CD4-positive, alpha-beta T cell treated with Interferon alpha-2 for 1 hour (primary cell): ENCODE measurements around the gene MAPRE3.

Experiments used
- DNase-seq, 2 donors: peaks; one replicate each; pipeline ENCODE4 v3.0.0-alpha.2; 2020 to 2022

MAPRE3 gene

GRCh38 chr2:27018142-27018541 lies 47.7 kb downstream of the MAPRE3 start:
- no peak for DNase-seq

- DNase-seq, result no peak
Measured at GRCh38 chr2:27019459-27019858, 49.0 kb downstream of the MAPRE3 start.

GRCh38 chr2:27019931-27020855 lies 49.8 kb downstream of the MAPRE3 start:
- DNase-seq, result no peak

- DNase-seq, result no peak
Measured at GRCh38 chr2:27021253-27022049, 51.0 kb downstream of the MAPRE3 start.

GRCh38 chr2:27023740-27024139 lies 53.3 kb downstream of the MAPRE3 start:
- no peak for DNase-seq

- DNase-seq, result no peak
Measured at GRCh38 chr2:27024188-27024587, 53.8 kb downstream of the MAPRE3 start.

- DNase-seq, result no peak
Measured at GRCh38 chr2:27024812-27025211, 54.4 kb downstream of the MAPRE3 start.

- no peak for DNase-seq
Measured at GRCh38 chr2:27025281-27025800, 54.9 kb downstream of the MAPRE3 start.

- no peak for DNase-seq
Measured at GRCh38 chr2:27025861-27026851, 55.7 kb downstream of the MAPRE3 start.

- no peak for DNase-seq
Measured at GRCh38 chr2:27027211-27027651, 56.8 kb downstream of the MAPRE3 start.

- DNase-seq, result no peak
Measured at GRCh38 chr2:27029051-27029450, 58.6 kb downstream of the MAPRE3 start.

- peak; percentile 75 to 81 for DNase-seq
Measured at GRCh38 chr2:27032495-27033252, 62.2 kb downstream of the MAPRE3 start, which contains the start of gene TMEM214. TMEM214 (plus strand) TSS chr2:27032965; CDS start chr2:27033016, 51 bp downstream.

- DNase-seq, result no peak
Measured at GRCh38 chr2:27033253-27033852, 62.9 kb downstream of the MAPRE3 start.

- DNase-seq, result no peak
Measured at GRCh38 chr2:27038012-27038411, 67.6 kb downstream of the MAPRE3 start.

GRCh38 chr2:27038631-27039339 lies 68.3 kb downstream of the MAPRE3 start:
- DNase-seq, result no peak

- DNase-seq, result no peak
Measured at GRCh38 chr2:27039426-27039825, 69.0 kb downstream of the MAPRE3 start.

GRCh38 chr2:27039871-27040270 lies 69.4 kb downstream of the MAPRE3 start:
- DNase-seq, result no peak

GRCh38 chr2:27040282-27040681 lies 69.8 kb downstream of the MAPRE3 start:
- no peak for DNase-seq

GRCh38 chr2:27041752-27042151 lies 71.3 kb downstream of the MAPRE3 start:
- no peak for DNase-seq

- peak in 1 of 2 donors; percentile 36 for DNase-seq
Measured at GRCh38 chr2:27042159-27042661, 71.8 kb downstream of the MAPRE3 start.
